DMS53 treated with DMSO at 0.1 percent for 48 hours (cell line): ENCODE measurements around the gene SMIM41.

Experiments
- DNase-seq: peaks from one replicate; lab custom pipeline; 2025; ENCODE audit not compliant: unreplicated experiment; lab: John Stamatoyannopoulos, UW

Gene SMIM41

DNA sequence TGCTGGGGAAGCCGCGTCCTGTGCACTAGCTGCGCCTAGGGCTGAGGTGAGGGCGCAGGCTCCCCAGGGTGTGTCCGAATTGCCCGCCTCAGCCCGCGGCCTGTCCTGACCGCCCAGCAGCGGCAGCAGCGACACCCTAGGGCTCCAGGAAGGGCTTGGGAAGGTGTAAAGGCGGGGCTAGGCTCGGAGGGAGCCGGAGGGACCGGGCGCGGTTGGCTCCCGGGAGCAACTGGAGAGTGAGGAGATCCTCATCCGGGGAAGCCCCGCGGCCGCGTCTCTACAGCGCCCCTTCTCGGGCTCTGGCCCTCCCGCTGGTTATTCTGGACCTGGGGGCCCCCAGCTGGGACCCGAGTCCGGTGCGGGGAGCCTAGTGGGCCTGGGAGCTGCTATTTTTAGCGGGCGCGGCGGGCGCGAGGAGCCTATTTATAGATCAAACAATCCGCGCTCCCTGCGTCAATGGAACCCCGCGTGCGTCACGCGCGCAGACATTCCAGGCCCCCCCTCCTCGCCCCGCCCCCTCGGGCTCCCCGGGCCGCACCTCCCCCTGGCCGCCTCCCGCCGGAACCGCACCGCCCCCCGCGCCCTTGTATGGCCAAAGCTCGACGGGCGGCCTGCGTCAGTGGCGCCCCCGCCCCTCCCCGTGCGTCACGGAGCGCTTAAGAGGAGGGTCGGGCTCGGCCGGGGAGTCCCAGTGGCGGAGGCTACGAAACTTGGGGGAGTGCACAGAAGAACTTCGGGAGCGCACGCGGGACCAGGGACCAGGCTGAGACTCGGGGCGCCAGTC, 28.6 kb upstream of the SMIM41 start, which contains the start of gene NR4A1:
TSS of gene NR4A1 (plus strand) at position 685 of the 784 bp plus-strand sequence. CDS start 2,887 bp downstream, outside the sequence.
- DNase-seq: peak; percentile 86

GRCh38 chr12:52052468-52053186, 26.9 kb upstream of the SMIM41 start:
- DNase-seq: peak; percentile 37

GRCh38 chr12:52053536-52054209, 25.8 kb upstream of the SMIM41 start:
- DNase-seq: no peak

- no peak for DNase-seq
These were observed 25.2 kb upstream of the SMIM41 start for GRCh38 chr12:52054231-52054832.

DNA sequence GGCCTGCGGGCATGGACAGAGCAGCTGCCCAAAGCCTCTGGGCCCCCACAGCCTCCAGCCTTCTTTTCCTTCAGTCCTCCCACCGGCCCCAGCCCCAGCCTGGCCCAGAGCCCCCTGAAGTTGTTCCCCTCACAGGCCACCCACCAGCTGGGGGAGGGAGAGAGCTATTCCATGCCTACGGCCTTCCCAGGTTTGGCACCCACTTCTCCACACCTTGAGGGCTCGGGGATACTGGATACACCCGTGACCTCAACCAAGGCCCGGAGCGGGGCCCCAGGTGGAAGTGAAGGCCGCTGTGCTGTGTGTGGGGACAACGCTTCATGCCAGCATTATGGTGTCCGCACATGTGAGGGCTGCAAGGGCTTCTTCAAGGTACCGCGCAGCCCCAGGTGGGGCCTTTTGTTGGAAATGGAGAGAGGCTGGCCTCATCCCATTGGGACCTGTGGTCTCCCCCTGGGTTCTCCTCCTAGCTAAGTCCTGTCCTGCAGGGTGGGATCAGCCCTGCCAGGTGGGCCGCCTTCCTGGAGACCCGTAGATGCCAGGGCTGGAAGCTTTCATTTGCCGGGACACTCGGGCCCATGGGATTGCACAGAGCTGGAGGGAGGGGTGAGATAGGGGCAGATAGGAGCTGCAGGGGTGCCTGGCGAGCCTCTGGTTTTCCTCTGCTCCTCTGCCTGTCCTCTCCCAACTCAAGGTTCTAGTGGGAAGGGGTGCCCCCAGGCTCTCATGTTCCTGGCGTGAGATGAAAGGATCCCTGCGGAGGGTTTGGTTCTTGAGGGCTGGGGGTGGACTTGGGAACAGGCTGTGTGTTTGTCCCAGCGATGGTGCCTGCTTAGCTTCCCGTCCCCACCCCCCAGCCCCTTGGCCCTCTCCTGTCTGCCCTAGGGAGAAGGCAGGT, 24.4 kb upstream of the SMIM41 start:
- no peak for DNase-seq

DNA sequence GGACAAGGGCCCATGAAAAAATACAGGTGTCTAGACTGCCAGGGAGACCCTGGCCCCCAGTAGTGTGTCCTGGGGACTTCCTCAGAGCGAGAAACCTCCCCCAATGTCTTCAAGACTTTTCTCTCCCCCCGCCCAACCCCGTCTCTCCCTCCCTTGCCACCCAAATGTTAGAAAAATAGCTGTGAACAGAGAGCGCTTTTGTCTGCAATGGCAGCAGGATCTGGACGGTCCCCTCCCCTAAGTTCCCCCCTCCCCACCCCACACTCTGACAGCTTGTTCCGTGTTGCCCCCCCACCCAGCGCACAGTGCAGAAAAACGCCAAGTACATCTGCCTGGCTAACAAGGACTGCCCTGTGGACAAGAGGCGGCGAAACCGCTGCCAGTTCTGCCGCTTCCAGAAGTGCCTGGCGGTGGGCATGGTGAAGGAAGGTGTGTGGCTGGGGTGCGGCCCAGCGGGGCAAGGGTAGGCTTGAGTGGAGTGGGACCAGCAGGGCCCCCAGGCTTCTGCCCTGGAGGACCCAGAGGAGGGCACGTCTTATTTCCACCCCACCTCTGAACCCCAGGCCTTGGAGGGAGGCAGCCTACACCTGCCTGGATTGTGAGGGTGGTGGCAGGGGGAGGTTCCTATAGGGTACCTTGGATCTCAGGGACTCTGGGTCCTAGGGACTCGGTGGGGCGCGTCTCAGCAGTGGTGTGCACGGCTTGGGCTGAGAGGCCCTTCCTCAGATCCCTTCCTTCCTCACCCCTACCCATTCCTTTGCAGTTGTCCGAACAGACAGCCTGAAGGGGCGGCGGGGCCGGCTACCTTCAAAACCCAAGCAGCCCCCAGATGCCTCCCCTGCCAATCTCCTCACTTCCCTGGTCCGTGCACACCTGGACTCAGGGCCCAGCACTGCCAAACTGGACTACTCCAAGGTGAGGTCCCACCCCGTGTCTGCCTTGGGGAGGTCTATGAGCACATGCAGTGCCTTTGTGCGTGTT, 23.5 kb upstream of the SMIM41 start:
- no peak for DNase-seq

DNA sequence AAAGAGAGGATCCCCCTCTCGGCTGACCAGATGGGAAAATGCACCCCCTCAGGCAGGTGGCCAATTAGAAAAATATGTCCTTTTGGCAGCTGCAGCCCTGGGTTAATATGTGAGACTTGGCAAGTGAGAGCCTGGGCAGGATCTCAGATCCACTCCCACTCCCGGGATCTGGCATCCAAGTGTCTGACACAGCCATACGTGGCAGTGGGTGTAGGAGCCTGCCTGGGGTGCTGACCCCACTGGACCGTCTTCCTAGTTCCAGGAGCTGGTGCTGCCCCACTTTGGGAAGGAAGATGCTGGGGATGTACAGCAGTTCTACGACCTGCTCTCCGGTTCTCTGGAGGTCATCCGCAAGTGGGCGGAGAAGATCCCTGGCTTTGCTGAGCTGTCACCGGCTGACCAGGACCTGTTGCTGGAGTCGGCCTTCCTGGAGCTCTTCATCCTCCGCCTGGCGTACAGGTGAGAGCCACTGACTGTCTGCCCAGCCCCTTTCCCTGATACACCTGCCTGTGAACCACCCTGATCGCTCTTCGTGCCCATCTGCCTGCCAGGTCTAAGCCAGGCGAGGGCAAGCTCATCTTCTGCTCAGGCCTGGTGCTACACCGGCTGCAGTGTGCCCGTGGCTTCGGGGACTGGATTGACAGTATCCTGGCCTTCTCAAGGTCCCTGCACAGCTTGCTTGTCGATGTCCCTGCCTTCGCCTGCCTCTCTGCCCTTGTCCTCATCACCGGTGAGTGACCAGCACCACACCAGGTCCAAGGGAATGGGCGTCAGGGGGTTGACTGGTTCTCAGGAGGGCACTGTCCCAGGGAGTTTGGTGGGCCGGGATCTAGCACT, 22.5 kb upstream of the SMIM41 start:
- DNase-seq: no peak

DNA sequence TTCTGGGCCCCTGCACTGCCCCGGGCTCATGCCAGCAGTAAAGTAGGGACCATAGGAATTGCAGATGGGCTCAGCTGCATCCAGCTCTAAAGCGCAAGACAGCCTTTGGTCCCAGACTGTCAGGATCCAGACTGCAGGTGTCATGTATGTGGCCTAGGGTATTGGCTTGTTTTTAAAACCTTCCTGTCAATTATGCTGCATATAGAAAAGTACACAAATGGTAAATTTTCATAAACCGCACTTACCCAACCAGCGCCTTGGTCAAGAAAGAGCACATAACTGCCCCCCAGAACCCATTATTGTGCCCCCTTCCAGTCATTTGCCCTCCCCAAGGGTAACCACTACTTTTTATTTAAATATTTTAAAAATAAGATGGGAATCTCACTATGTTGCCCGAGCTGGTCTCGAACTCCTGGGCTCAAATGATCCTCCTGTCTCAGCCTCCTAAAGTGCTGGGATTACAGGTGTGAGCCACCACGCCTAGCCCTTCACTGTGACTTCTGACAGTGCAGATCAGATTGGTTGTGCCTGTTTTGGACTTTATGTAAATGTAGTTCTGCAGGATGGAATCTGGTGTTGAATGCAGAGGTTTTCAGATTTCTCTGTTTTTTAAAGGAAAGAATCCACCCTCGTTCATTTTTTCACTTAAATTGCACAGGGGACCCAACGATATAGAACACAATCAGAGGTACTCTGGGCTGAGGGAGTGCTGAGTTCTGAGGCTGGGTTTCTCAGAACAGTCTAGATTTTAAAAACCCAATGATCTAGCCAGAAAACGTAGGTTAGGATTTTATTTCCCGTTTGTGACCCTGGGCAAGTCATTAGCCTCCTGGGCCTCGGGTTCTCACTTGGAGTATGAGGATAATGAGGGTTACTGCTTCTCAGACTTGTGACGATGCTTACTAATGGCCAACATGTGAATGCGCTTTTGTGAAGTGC, 21.6 kb upstream of the SMIM41 start:
- DNase-seq: no peak

DNA sequence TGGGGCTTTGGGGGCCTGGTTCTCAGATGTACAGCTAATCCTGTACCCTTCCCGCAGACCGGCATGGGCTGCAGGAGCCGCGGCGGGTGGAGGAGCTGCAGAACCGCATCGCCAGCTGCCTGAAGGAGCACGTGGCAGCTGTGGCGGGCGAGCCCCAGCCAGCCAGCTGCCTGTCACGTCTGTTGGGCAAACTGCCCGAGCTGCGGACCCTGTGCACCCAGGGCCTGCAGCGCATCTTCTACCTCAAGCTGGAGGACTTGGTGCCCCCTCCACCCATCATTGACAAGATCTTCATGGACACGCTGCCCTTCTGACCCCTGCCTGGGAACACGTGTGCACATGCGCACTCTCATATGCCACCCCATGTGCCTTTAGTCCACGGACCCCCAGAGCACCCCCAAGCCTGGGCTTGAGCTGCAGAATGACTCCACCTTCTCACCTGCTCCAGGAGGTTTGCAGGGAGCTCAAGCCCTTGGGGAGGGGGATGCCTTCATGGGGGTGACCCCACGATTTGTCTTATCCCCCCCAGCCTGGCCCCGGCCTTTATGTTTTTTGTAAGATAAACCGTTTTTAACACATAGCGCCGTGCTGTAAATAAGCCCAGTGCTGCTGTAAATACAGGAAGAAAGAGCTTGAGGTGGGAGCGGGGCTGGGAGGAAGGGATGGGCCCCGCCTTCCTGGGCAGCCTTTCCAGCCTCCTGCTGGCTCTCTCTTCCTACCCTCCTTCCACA, 20.7 kb upstream of the SMIM41 start:
- no peak for DNase-seq

GRCh38 chr12:52059582-52060497, 19.7 kb upstream of the SMIM41 start:
- no peak for DNase-seq

- no peak for DNase-seq
These were observed 18.9 kb upstream of the SMIM41 start for GRCh38 chr12:52060498-52061177.

DNA sequence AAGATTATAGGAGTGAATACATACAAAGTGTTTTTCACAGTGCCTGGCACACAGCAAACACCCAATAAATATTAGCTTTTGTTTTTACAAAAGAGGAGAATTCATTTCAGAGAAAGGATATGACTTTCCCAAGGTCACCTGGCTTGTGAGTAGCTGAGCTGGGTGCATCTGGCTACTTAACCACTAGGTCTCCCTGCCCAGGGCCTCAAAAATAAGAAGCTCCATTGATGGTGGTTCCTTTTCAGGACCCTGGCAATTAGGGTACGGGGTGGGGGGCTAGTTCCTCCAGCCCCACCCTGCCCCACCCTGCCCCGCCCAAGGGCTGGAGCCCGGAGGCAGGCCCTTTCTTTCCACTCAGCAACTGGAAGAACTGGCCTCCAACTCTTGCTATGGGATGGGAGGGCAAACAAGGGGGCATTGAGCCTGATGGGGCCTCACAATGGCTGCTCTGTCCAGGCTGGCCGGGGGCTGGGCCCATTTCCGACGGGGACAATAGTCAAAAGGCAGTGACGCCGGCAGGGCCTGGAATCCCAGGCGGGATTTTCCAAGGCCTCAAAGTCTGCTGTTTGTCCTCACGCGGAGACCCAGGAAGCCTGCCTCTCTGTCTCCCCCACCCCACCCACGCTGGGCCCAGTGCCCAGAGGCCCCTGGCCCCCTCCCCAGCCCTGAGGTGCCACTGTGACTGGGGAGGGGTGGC, 17.9 kb upstream of the SMIM41 start:
- DNase-seq: no peak

GRCh38 chr12:52062167-52063081, 17.1 kb upstream of the SMIM41 start:
- DNase-seq: no peak
